Measurements from ENCODE around the gene DNAH2.
A peak's percentile ranks its signal among the peaks of the same experiment; 100 is the strongest.

The DNAH2 gene, protein sequence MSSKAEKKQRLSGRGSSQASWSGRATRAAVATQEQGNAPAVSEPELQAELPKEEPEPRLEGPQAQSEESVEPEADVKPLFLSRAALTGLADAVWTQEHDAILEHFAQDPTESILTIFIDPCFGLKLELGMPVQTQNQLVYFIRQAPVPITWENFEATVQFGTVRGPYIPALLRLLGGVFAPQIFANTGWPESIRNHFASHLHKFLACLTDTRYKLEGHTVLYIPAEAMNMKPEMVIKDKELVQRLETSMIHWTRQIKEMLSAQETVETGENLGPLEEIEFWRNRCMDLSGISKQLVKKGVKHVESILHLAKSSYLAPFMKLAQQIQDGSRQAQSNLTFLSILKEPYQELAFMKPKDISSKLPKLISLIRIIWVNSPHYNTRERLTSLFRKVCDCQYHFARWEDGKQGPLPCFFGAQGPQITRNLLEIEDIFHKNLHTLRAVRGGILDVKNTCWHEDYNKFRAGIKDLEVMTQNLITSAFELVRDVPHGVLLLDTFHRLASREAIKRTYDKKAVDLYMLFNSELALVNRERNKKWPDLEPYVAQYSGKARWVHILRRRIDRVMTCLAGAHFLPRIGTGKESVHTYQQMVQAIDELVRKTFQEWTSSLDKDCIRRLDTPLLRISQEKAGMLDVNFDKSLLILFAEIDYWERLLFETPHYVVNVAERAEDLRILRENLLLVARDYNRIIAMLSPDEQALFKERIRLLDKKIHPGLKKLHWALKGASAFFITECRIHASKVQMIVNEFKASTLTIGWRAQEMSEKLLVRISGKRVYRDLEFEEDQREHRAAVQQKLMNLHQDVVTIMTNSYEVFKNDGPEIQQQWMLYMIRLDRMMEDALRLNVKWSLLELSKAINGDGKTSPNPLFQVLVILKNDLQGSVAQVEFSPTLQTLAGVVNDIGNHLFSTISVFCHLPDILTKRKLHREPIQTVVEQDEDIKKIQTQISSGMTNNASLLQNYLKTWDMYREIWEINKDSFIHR (N-terminal part only)

DNA sequence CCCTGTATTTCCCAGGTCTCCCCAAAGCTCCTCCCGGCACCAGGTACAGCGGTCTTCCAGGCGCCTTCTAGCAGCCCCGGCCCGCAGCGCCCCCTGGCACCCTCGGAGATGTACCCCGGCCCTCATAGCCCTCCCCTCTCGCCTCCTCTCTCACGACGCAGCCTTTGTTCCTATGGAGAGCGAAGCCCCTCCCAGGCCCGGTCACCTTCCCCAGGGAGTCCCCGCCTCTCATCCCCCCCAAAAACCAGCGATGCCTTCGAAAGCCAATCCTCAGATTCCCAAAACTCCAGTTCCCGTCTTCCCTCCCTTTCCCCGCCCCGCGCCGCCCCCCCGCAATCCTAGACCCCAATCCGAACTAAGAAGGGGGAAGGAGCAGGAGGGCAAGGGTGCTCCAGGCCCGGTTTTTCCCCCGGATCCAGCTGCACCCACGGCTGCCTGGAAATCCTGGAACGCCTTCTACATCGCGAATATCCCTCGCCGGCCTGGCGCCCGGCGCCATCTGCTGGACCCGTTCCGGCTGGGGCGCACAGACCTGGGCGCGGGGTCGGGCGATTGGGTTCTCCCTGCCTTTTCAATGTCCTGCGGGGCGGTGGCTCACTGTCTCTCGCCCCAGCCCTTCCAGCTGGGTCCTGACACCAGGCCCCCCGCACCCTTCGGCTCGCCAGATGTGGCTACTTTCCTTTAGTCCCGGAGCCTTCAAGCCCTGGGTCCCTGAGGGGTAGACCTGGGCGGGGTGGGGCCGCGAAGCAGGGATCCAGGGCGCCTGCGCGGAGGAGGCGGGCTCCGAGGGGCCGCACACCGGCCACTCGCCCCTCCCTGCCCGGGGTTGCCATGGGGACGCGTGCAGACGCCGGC lies at the start of gene DNAH2:
TSS of gene DNAH2 (plus strand) at position 844 of the 855 bp plus-strand sequence. CDS start 1,991 bp downstream, outside the sequence.
- DNase-seq (ENCODE audit: low read depth in 2 of 2) = peak; percentile 53 to 60

DNA sequence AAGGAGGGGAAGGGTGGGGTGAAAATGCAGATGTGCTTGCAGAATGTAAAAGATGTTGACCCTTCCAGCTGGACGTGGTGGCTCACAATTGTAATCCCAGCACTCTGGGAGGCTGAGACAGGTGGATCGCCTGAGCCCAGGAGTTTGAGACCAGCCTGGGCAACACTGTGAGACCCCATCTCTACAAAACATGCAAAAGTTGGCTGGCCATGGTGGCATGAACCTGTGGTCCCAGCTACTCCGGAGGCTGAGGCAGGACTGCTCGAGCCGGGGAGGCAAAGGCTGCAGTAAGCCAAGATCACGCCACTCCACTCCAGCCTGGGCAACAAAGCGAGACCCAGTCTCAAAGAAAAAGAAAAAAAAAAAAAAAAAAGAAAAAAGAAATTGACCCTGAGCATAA lies 49.1 kb upstream of the DNAH2 start:
- no peak for DNase-seq (ENCODE audit: low read depth in 2 of 2)

DNA sequence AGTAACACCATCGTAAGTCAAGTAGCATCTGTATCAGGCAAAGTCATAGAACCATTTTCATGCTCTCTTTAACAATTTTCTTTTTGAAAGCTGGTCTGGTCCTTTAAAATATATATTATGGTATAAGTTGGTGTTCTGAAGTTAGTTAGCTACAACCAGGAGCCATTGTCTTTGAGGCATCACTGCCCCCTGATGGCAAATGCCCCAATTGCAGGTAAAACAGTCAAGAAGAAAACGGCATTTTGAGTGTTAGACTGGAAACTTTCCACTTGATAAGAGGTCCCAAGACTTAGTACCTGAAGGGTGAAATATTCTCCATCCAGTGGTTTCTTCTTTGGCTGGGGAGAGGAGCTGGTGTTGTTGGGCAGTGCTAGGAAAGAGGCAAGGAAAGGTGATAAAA lies 44.3 kb upstream of the DNAH2 start:
- DNase-seq (ENCODE audit: low read depth in 2 of 2) = no peak

DNA sequence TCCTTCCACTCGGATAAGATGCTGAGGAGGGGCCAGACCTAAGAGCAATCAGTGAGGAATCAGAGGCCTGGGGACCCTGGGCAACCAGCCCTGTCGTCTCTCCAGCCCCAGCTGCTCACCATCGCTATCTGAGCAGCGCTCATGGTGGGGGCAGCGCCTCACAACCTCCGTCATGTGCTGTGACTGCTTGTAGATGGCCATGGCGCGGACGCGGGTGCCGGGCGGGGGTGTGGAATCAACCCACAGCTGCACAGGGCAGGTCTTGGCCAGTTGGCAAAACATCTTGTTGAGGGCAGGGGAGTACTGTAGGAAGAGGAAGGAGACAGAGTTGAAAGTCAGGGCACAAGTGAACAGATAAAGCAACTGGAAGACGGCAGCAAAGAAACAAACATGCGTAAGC lies 42.6 kb upstream of the DNAH2 start:
- DNase-seq (ENCODE audit: low read depth in 2 of 2) = no peak

DNA sequence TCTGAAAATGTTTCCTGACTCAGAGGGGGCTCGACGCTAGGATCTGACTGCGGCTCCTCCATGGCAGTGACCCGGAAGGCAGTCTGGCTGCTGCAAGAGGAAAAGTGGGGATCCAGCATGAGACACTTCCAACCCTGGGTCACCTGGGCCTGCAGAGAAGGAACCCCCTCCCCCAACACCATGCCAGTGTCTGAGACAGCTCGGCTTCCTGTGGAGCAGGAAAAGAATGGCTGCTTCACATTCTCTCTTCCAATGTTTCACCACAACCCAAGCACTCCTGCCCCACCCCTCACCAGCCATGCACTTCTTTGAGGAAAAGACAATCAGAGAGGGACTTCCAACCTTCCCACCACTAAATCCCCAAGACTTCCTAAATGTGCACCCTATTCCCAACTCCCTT lies 41.0 kb upstream of the DNAH2 start:
- DNase-seq (ENCODE audit: low read depth in 2 of 2) = no peak

DNA sequence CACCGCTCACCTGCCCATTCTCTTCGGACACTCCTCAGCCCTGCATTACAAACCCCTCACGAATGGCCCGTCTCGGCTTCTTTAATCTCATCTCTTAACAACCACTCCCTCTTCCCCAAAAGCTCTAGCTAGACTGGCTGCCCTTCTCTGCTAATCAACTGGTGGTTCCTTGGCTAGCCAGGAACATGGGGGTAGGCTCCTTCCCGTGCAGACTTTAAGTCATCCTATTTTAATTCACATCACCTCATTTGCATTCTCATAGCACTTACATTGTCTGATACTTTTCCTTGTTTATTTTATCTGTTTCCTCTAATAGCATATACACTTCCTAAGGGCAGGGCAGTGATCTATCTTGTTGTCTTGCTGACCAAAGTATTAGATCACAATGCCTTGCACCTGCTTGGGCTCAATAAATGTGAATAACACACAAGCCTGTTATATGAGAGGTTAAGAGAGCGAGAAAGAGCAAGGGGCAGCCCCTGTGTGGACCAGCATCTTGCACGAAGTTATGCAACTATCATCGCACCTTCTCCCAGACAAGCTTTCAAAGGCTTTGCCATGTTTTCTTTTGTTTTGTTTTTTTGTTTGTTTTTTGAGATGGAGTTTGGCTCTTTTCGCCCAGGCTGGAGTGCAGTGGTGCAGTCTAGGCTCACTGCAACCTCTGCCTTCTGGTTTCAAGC lies 40.0 kb upstream of the DNAH2 start:
- no peak for DNase-seq (ENCODE audit: low read depth in 2 of 2)

DNA sequence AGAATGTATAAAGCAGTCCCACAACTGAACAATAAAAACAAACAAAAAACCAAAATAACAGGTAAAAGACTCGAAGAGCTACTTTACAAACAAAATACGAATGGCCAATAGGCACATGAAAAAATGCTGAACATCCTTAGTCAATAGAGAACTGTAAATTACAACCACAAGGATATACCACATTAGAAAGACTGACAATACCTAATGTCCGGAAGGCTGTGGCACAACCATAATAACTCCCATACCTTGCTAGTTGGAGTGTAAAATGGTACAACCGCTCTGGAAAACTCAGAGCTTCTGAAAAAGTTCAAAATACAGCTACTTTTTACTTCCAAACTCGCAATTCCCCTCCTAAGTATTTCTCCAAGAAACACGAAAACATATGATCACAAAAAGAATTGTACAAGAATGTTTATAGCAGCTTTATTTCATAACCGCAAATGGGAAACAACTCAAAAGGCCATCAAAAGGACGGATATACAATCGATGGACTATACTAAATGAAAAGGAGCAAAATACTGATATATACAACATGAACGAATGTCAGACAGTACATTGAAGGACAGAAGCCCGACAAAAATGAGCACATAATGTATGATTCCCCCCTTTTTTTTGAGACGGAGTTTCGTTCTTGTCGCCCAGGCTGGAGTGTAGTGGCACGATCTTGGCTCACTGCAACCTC lies 32.6 kb upstream of the DNAH2 start:
- no peak for DNase-seq (ENCODE audit: low read depth in 2 of 2)

DNA sequence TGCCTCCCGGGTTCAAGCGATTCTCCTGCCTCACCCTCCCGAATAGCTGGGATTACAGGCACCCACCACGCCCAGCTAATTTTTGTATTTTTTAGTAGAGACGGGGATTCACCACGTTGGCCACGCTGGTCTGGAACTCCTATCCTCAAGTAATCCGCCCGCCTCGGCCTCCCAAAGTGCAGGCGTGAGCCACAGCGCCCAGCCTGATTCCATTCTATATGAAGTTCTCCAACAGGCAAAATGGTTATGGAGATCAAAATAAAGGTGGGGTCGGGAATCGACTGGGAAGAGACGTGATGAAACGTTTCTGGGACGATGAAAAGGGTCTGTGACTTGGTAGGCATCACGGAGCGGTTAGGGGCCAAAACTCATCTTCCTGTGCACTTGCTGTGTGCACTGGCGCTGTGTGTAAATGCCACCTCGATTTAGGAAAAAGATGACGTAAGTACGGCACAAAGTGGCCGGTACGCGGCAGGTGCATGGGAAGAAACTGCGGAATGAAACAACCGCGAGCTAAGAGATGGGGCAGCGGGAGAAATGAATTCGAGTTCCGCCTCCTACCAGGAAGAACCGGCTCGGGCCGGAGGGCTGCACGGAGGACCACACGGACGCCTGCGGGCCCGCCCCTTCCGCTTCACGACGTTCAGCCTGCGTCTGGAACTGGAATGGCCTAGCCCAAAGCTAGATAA lies 31.9 kb upstream of the DNAH2 start:
- DNase-seq (ENCODE audit: low read depth in 2 of 2) = peak; percentile 84 to 86

DNA sequence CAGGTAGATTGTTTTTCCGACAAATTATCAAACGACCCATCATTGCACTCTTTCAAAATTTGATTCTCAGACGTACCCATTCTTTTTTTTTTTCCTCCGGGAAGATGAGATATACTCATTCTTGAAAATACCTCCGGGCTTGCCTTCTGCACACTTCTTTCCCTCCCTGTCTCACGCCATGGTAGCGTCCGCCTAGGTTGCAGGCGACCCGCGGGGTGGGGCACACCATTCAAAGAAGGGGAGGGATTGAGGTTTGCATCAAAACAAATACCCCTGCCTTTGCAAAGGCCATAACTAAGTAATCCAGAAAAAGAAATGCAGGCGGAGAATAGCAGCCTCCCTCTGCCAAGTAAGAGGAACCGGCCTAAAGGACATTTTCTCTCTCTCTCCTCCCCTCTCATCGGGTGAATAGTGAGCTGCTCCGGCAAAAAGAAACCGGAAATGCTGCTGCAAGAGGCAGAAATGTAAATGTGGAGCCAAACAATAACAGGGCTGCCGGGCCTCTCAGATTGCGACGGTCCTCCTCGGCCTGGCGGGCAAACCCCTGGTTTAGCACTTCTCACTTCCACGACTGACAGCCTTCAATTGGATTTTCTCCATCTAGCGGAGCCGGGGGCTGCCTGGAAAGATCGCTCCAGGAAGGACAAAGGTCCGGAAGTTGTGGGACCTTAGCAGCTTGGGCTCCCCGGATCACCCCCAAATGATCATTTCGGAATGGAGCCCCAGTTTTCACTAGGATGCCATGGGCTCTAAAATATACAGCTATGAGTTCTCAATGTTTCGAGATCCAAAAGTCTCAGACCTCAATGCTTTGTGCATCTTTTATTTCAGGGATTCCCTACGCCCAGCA lies 31.1 kb upstream of the DNAH2 start:
- DNase-seq (ENCODE audit: low read depth in 2 of 2) = peak; percentile 54 to 63

DNA sequence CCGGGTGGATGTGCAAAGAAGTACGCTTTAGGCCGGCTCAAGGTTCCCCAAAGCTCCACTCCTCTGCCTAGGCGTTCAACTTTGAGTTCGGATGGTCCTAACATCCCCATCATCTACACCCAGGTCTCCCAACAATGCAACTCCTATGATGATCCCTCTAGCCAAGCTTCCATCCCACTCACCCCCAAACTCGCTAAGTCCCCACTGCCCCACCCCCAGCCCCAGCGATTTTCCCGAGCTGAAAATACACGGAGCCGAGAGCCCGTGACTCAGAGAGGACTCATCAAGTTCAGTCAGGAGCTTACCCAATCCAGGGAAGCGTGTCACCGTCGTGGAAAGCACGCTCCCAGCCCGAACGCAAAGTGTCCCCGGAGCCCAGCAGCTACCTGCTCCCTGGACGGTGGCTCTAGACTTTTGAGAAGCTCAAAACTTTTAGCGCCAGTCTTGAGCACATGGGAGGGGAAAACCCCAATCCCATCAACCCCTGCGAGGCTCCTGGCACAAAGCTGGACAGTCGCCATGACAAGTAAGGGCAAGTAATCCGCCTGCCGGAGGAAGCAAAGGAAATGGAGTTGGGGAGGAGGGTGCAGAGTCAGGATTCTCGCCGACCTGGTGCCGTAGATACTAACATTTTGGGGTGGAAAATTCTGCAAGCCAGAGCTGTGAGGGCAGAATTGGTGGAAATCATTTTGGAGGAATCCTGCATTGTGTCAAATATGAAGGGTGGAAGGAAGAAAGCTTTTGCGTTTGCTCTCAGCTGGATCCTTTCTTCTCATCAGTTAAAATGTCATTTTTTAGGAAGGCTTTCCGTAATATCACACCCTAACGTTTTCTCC lies 30.3 kb upstream of the DNAH2 start, which contains the start of gene TP53:
TSS of gene TP53 (minus strand) at position 419 of the 836 bp plus-strand sequence. CDS start 10,896 bp downstream, outside the sequence.
- DNase-seq (ENCODE audit: low read depth in 2 of 2) = peak; percentile 78 to 79

DNA sequence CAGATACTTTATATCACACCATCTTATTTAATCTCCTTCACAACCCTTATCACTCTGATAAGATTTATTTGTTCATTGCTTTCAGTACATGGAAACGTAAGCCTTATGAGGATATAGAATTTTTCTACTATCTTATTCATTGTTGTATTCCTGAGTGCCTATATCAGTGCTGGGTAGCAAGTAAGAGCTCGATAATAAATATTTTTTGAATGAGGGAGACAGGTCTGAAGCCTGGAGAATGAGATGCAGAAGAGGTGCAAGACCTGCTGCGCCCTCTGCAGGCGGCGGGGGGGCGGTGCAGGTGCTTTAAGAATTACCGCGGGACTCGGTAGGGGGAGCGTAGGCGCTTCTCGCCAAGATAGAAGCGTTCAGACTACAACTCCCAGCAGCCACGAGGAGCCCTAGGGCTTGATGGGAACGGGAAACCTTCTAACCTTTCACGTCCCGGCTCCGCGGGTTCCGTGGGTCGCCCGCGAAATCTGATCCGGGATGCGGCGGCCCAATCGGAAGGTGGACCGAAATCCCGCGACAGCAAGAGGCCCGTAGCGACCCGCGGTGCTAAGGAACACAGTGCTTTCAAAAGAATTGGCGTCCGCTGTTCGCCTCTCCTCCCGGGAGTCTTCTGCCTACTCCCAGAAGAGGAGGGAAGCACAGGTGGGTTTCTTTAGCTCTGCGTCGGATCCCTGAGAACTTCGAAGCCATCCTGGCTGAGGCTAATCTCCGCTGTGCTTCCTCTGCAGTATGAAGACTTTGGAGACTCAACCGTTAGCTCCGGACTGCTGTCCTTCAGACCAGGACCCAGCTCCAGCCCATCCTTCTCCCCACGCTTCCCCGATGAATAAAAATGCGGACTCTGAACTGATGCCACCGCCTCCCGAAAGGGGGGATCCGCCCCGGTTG lies 29.4 kb upstream of the DNAH2 start, which contains the start of gene WRAP53:
TSS of gene WRAP53 (plus strand) at position 570 of the 900 bp plus-strand sequence. CDS start at position 742, 172 bp downstream.
- DNase-seq (ENCODE audit: low read depth in 2 of 2) = peak; percentile 92 to 93

DNA sequence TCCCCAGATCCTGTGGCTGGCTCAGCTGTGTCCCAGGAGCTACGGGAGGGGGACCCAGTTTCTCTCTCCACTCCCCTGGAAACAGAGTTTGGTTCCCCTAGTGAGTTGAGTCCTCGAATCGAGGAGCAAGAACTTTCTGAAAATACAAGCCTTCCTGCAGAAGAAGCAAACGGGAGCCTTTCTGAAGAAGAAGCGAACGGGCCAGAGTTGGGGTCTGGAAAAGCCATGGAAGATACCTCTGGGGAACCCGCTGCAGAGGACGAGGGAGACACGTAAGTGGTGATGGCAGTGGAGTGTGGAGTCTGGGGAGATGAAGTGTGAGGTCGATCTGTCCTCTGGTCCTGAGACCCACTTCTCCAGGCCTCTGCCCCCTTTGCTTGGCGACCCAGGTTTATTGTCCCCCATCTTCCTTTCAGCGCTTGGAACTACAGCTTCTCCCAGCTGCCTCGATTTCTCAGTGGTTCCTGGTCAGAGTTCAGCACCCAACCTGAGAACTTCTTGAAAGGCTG lies 28.7 kb upstream of the DNAH2 start:
- no peak for DNase-seq (ENCODE audit: low read depth in 2 of 2)

DNA sequence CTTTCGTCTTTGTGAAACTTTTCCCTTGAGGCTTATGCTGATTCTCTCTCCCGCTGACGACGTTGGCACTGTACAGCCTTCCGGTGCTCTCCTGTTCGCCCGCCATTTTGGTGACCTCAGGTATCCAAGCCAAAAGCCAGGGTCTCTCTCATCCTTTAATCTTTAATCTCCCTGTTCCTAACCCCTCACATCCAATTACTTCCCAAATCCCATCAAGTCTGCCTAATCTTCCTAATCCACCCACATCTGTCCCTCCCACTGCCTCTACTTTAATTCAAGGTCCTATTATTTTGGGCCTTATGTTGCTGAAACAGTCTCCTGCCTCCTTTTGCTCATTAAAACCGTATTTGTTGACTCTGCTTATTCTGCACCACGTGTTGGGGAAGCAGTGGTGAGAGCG lies 22.0 kb upstream of the DNAH2 start:
- no peak for DNase-seq (ENCODE audit: low read depth in 2 of 2)

DNA sequence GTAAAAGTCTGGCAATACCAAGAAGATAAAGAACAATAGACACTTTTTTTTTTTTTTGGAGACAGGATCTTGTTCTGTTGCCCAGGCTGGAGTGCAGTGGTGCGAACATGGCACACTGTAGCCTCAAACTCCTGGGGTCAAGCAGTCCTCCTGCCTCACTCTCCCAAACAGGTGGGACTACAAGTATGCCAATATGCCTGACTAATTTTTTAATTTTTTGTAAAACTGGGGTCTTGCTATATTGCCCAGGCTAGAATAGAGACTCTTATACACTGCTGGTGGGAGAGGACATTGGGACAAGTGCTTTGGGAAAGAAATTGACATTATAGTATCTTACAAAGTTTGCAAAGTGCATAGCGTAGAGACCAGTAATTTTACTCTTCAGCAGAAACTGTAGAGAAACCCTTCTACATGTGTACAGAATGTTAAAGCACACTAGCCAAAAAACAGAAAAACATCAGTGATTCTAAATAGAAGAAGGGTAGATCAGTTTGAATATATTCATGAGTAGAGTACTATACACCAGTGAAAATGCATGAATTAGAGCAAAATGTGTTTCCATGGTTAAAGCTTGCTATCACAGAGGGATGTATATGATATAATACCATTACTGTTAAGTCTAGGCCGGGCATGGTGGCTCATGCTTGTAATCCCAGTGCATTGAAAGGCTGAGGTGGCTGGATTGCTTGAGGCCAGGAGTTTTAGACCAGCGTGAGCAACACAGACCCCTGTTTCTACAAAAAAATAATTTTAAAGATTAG lies 19.5 kb upstream of the DNAH2 start:
- no peak for DNase-seq (ENCODE audit: low read depth in 2 of 2)

DNA sequence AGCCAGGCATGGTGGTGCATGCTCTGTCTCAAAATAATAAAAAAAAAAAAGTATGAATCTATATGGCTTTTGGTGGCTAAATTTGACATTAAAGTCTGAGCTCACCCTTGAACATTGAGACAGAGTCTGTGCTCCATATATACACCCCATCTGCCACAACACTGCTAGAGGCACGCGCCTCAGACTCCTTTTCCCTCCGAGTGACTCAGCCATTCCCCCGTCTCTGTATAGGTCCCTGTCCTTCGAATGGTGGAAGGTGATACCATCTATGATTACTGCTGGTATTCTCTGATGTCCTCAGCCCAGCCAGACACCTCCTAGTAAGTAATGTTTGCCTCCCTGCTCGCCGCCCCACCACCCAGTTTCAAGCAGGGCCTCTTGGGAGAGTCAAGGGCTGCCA lies 17.0 kb upstream of the DNAH2 start:
- no peak for DNase-seq (ENCODE audit: low read depth in 2 of 2)

DNA sequence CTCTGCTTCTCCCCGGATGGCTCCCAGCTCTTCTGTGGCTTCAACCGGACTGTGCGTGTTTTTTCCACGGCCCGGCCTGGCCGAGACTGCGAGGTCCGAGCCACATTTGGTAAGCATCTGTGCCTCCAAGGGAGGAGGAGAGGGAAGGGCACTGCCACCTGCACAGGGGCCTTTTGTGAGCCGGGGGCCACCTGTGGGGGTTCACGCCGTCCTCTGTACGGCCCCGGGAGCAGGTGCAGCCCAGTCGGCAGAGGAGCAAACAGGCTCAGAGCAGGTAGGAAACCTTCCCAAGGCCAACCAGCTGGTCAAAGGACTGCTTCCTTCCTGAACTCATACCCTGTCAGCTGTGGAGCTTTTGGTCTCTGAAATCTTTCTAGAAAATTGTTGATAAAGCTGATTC lies 15.9 kb upstream of the DNAH2 start:
- DNase-seq (ENCODE audit: low read depth in 2 of 2) = no peak
